HG03378 (cell line): Measurements from ENCODE around the gene RAB30.
"Not testable (repeated sequence)": the region's sequence is repeated elsewhere in the genome, so short reads cannot be mapped to it uniquely, and the experiment has no call there.

Experiments
- ATAC-seq: cut with Tn5 transposase; IDR thresholded peaks from one replicate; pipeline ENCODE4 v1.9.1; 2021; ENCODE audit warnings: mild to moderate bottlenecking, moderate library complexity; ENCODE audit not compliant: unreplicated experiment

The RAB30 gene

GRCh38 chr11:82950502-82950901 is 121.2 kb downstream of the RAB30 start:
- not testable (repeated sequence) for ATAC-seq

- ATAC-seq, result no peak
Measured at GRCh38 chr11:82949352-82949751, 122.3 kb downstream of the RAB30 start.

- no peak for ATAC-seq
Measured at GRCh38 chr11:82945682-82946081, 126.0 kb downstream of the RAB30 start.

- not testable (repeated sequence) for ATAC-seq
Measured at GRCh38 chr11:82945041-82945440, 126.7 kb downstream of the RAB30 start.

- no peak for ATAC-seq
Measured at GRCh38 chr11:82944198-82944597, 127.5 kb downstream of the RAB30 start.

- not testable (repeated sequence) for ATAC-seq
Measured at GRCh38 chr11:82943430-82943829, 128.3 kb downstream of the RAB30 start.

GRCh38 chr11:82942376-82942775 is 129.3 kb downstream of the RAB30 start:
- no peak for ATAC-seq

- ATAC-seq, result no peak
Measured at GRCh38 chr11:82939456-82939855, 132.2 kb downstream of the RAB30 start.

GRCh38 chr11:82937554-82937953 is 134.1 kb downstream of the RAB30 start:
- ATAC-seq, result no peak

- ATAC-seq, result no peak
Measured at GRCh38 chr11:82936261-82936660, 135.4 kb downstream of the RAB30 start.

- ATAC-seq, result no peak
Measured at GRCh38 chr11:82932564-82932963, 139.1 kb downstream of the RAB30 start.

GRCh38 chr11:82930734-82931133 is 141.0 kb downstream of the RAB30 start:
- ATAC-seq, result no peak

- ATAC-seq, result peak; percentile 57
Measured at GRCh38 chr11:82930229-82930628, 141.5 kb downstream of the RAB30 start.

GRCh38 chr11:82929121-82929520 is 142.6 kb downstream of the RAB30 start:
- ATAC-seq, result no peak

- peak; percentile 78 for ATAC-seq
Measured at GRCh38 chr11:82927264-82927880, 144.3 kb downstream of the RAB30 start.

- no peak for ATAC-seq
Measured at GRCh38 chr11:82924522-82925224, 147.0 kb downstream of the RAB30 start.
